ENCODE results near the gene TIPARP. TPM values are rescaled to one million over a fixed set of nuclear protein-coding genes. Genes with fewer than 3 reads are reported as not detected.

Gene TIPARP
- total RNA-seq, 1 donor, result 28.2 TPM

DNA sequence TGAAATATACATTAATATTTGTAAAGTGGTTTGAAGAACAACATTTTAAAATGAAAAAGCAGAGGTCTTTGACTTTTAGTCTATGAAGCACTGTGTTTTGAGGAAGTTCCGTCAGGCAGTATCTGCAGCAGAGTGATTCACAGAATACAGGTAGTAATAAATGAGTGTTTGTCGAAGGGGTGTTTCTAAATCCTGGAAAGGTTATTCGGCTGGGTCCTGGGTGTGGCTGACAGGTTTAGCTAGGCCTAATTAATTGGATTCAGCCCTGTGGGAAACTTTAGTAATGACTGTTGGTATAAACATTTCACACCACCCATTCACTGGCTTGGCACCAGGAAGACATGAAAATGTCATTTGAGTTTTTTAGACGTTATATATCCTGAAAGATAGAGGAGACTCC lies 51.3 kb downstream of the TIPARP start:
- Histone ChIP-seq H3K79me2 (ENCODE audit: insufficient read depth, low read length) (no peaks in the 10 kb centered on the region), H3K27ac (ENCODE audit: low read depth, low read length) (no peak overlapping the region), H3K27me3 (ENCODE audit: insufficient read depth, low read length) (no peaks in the 10 kb centered on the region), H3K4me3 (ENCODE audit: insufficient read depth, low read length) (no peak overlapping the region), H3K4me1 (ENCODE audit: insufficient read depth, low read length) (peaks cover 23% of the 10 kb centered on the region), H3K9me3 (ENCODE audit: low read depth, low read length) (no peaks in the 10 kb centered on the region), H4K20me1 (ENCODE audit: insufficient read depth, low read length) (no peaks in the 10 kb centered on the region), H2AFZ (ENCODE audit: low read length) (no peak overlapping the region), H3K4me2 (ENCODE audit: insufficient read depth, low read length) (no peak overlapping the region), H3K36me3 (ENCODE audit: insufficient read depth, low read length) (peaks cover 5% of the 10 kb centered on the region)
- DNase-seq (ENCODE audit: insufficient read length, low spot score, missing footprints), result no peak
- TF ChIP-seq CTCF (IDR thresholded peaks at IDR 0.05; ENCODE audit: extremely low read depth, low read depth, low read length), result no peak

DNA sequence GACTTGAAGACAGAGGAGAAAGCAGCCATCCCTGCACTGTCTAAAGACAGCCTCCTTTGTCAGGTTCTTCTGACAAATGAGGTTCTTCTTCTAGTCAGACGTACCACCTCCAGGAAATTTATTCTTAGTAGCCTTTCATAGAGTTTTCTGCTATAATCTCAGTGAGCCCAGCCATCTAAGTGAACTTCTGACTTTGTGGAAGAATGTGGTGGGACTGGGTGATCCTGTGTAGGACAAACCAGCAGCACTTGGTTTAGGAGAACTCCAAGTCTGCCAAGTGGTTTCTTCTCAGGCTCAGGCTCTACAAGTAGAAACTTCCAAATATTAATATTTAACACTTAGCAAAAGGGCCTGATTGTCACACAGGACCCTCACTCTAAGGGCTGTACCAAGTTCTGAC lies 52.1 kb downstream of the TIPARP start:
- no peaks in the 10 kb centered on the region for H3K9me3 ChIP-seq (ENCODE audit: low read depth, low read length)
- no peaks in the 10 kb centered on the region for H3K79me2 ChIP-seq (ENCODE audit: insufficient read depth, low read length)
- no peaks in the 10 kb centered on the region for H3K27me3 ChIP-seq (ENCODE audit: insufficient read depth, low read length)
- H3K27ac ChIP-seq (ENCODE audit: low read depth, low read length), result no peak overlapping the region
- no peaks in the 10 kb centered on the region for H4K20me1 ChIP-seq (ENCODE audit: insufficient read depth, low read length)
- peaks cover 23% of the 10 kb centered on the region for H3K4me1 ChIP-seq (ENCODE audit: insufficient read depth, low read length)
- no peak overlapping the region for H2AFZ ChIP-seq (ENCODE audit: low read length)
- peaks cover 5% of the 10 kb centered on the region for H3K36me3 ChIP-seq (ENCODE audit: insufficient read depth, low read length)
- no peak overlapping the region for H3K4me3 ChIP-seq (ENCODE audit: insufficient read depth, low read length)
- H3K4me2 ChIP-seq (ENCODE audit: insufficient read depth, low read length), result no peak overlapping the region
- TF ChIP-seq CTCF (IDR thresholded peaks at IDR 0.05; ENCODE audit: extremely low read depth, low read depth, low read length), result no peak
- no peak for DNase-seq (ENCODE audit: insufficient read length, low spot score, missing footprints)

DNA sequence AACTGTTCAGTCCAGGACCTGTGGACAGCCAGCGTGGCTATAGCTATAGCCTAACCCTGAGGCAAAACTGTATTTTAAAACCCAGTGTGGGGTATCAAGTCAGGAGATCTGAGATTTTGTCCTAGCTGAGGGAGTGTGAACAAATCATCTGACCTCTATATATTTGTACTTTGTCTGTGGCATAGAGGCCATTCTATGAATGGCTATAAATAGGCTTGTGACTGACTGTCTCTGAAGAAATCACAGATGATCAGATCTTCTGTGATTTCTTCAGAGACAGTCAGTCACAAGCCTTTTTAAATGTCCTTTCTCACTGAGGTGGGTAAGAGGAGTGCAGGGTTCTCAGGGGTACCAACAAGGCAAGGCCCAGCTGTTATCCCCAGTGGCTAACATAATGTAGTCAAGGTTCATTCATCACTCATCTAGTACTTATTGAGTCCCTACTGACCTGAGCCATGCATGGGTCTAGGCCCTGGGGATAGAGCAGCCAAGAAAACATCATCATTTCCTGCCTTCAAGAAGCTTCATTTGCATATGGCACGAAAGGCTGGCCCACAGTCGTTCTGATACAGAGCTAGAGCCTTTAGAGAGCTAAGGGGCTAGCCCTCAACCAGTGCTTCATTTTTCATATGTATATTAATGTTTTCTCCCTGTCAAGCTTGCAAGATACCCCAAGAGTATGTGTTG lies 53.3 kb downstream of the TIPARP start:
- no peak for TF ChIP-seq CTCF (IDR thresholded peaks at IDR 0.05; ENCODE audit: extremely low read depth, low read depth, low read length)
- no peak for DNase-seq (ENCODE audit: insufficient read length, low spot score, missing footprints)
- Histone ChIP-seq H3K4me1 (ENCODE audit: insufficient read depth, low read length) (peaks cover 20% of the 10 kb centered on the region), H2AFZ (ENCODE audit: low read length) (no peak overlapping the region), H3K4me3 (ENCODE audit: insufficient read depth, low read length) (no peak overlapping the region), H3K27ac (ENCODE audit: low read depth, low read length) (peak overlapping the region; percentile 43), H3K27me3 (ENCODE audit: insufficient read depth, low read length) (no peaks in the 10 kb centered on the region), H3K79me2 (ENCODE audit: insufficient read depth, low read length) (no peaks in the 10 kb centered on the region), H4K20me1 (ENCODE audit: insufficient read depth, low read length) (no peaks in the 10 kb centered on the region), H3K36me3 (ENCODE audit: insufficient read depth, low read length) (peaks cover 5% of the 10 kb centered on the region), H3K9me3 (ENCODE audit: low read depth, low read length) (no peaks in the 10 kb centered on the region), H3K4me2 (ENCODE audit: insufficient read depth, low read length) (no peak overlapping the region)

DNA sequence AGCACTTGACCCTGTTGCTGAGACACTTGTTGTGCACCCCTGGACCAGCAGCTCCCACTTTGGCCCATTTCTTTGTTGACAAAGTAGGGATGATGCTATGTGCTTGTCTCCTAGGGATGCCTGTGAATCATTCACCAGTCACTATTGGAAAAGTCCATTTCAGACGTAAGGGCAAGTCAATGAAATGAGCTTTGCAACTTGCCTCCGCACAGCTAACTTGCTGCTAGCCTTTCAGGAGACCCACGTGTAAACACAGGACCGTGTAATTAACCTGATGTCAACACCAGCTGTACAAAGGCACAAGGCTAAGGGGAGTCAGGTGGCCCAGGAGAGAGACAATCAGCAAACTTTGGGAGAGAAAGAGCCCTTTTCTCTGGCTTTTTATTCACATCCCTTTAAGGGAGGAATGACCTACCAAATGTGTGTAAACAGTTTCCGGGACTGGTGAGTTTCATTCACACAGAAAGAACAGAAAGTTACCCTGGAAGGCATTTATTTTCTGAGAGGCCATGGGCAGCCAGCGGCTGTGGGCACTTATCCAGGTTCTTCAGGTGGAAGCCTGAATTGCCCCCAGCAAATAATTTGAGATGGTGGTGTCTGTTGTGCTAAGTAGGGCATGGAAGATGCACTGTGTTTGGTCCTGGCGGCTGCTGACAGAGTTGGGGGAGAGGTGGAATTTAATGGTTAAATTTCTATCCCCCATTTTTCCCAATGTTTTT lies 54.0 kb downstream of the TIPARP start:
- Histone ChIP-seq H4K20me1 (ENCODE audit: insufficient read depth, low read length) (no peaks in the 10 kb centered on the region), H2AFZ (ENCODE audit: low read length) (no peak overlapping the region), H3K36me3 (ENCODE audit: insufficient read depth, low read length) (peaks cover 5% of the 10 kb centered on the region), H3K4me1 (ENCODE audit: insufficient read depth, low read length) (peaks cover 12% of the 10 kb centered on the region), H3K9me3 (ENCODE audit: low read depth, low read length) (no peaks in the 10 kb centered on the region), H3K79me2 (ENCODE audit: insufficient read depth, low read length) (no peaks in the 10 kb centered on the region), H3K27ac (ENCODE audit: low read depth, low read length) (peak overlapping the region; percentile 13), H3K4me2 (ENCODE audit: insufficient read depth, low read length) (no peak overlapping the region), H3K4me3 (ENCODE audit: insufficient read depth, low read length) (no peak overlapping the region), H3K27me3 (ENCODE audit: insufficient read depth, low read length) (no peaks in the 10 kb centered on the region)
- no peak for TF ChIP-seq CTCF (IDR thresholded peaks at IDR 0.05; ENCODE audit: extremely low read depth, low read depth, low read length)
- no peak for DNase-seq (ENCODE audit: insufficient read length, low spot score, missing footprints)
